Measurements from ENCODE around the gene TUBGCP2.

The TUBGCP2 gene

GRCh38 chr10:133311570-133311969 is 2.9 kb upstream of the TUBGCP2 start:
- no peaks in the 10 kb centered on the region for H3K9me3 Mint-ChIP-seq
- no peak overlapping the region for H3K27ac Mint-ChIP-seq
- peaks cover 10% of the 10 kb centered on the region for H3K36me3 Mint-ChIP-seq
- H3K27me3 Mint-ChIP-seq, result no peaks in the 10 kb centered on the region
- no peak overlapping the region for H3K4me3 Mint-ChIP-seq
- DNase-seq (ENCODE audit: low spot score in 2 of 2) (no peak), ATAC-seq (ENCODE audit: low read depth) (no peak)
- H3K4me1 Mint-ChIP-seq, result peaks cover 15% of the 10 kb centered on the region

- H3K4me1 Mint-ChIP-seq, result peaks cover 18% of the 10 kb centered on the region
- no peaks in the 10 kb centered on the region for H3K9me3 Mint-ChIP-seq
- no peak overlapping the region for H3K27ac Mint-ChIP-seq
- peaks cover 10% of the 10 kb centered on the region for H3K36me3 Mint-ChIP-seq
- no peaks in the 10 kb centered on the region for H3K27me3 Mint-ChIP-seq
- ATAC-seq (ENCODE audit: low read depth) (no peak), DNase-seq (ENCODE audit: low spot score in 2 of 2) (no peak)
- H3K4me3 Mint-ChIP-seq, result no peak overlapping the region
These were observed 2.1 kb upstream of the TUBGCP2 start for GRCh38 chr10:133310789-133311188.

- no peaks in the 10 kb centered on the region for H3K27me3 Mint-ChIP-seq
- peaks cover 22% of the 10 kb centered on the region for H3K4me1 Mint-ChIP-seq
- H3K9me3 Mint-ChIP-seq, result no peaks in the 10 kb centered on the region
- H3K4me3 Mint-ChIP-seq, result no peak overlapping the region
- ATAC-seq (ENCODE audit: low read depth), result no peak
- no peak for DNase-seq (ENCODE audit: low spot score in 2 of 2)
- H3K27ac Mint-ChIP-seq, result no peak overlapping the region
- peaks cover 11% of the 10 kb centered on the region for H3K36me3 Mint-ChIP-seq
These were observed 1.7 kb upstream of the TUBGCP2 start for GRCh38 chr10:133310399-133310755.

GRCh38 chr10:133309720-133310398 is 1.2 kb upstream of the TUBGCP2 start:
- no peak for ATAC-seq (ENCODE audit: low read depth)
- no peak for DNase-seq (ENCODE audit: low spot score in 2 of 2)
- peaks cover 24% of the 10 kb centered on the region for H3K4me1 Mint-ChIP-seq
- no peaks in the 10 kb centered on the region for H3K9me3 Mint-ChIP-seq
- H3K4me3 Mint-ChIP-seq, result peak overlapping the region; percentile 83
- no peak overlapping the region for H3K27ac Mint-ChIP-seq
- H3K36me3 Mint-ChIP-seq, result peaks cover 12% of the 10 kb centered on the region
- no peaks in the 10 kb centered on the region for H3K27me3 Mint-ChIP-seq

GRCh38 chr10:133309100-133309719 is 538 bp upstream of the TUBGCP2 start:
- H3K9me3 Mint-ChIP-seq, result no peaks in the 10 kb centered on the region
- peak in 1 of 2 donors; percentile 96 for DNase-seq (ENCODE audit: low spot score in 2 of 2)
- ATAC-seq (ENCODE audit: low read depth), result peak; percentile 70
- H3K27ac Mint-ChIP-seq, result peak overlapping the region; percentile 100
- peak overlapping the region; percentile 83 for H3K4me3 Mint-ChIP-seq
- H3K4me1 Mint-ChIP-seq, result peaks cover 20% of the 10 kb centered on the region
- H3K27me3 Mint-ChIP-seq, result no peaks in the 10 kb centered on the region
- peaks cover 12% of the 10 kb centered on the region for H3K36me3 Mint-ChIP-seq

- Mint-ChIP-seq H3K27ac (peak overlapping the region; percentile 100), H3K36me3 (peaks cover 12% of the 10 kb centered on the region), H3K9me3 (no peaks in the 10 kb centered on the region), H3K4me1 (peaks cover 18% of the 10 kb centered on the region), H3K4me3 (peak overlapping the region; percentile 98), H3K27me3 (no peaks in the 10 kb centered on the region)
- DNase-seq (ENCODE audit: low spot score in 2 of 2), result peak; percentile 79 to 83
- peak; percentile 44 for ATAC-seq (ENCODE audit: low read depth)
These were observed 774 bp downstream of the TUBGCP2 start for GRCh38 chr10:133307776-133308420.

- H3K36me3 Mint-ChIP-seq, result peaks cover 14% of the 10 kb centered on the region
- H3K4me1 Mint-ChIP-seq, result peaks cover 23% of the 10 kb centered on the region
- peak overlapping the region; percentile 100 for H3K27ac Mint-ChIP-seq
- peak overlapping the region; percentile 98 for H3K4me3 Mint-ChIP-seq
- DNase-seq (ENCODE audit: low spot score in 2 of 2) (no peak), ATAC-seq (ENCODE audit: low read depth) (no peak)
- no peaks in the 10 kb centered on the region for H3K27me3 Mint-ChIP-seq
- no peaks in the 10 kb centered on the region for H3K9me3 Mint-ChIP-seq
These were observed 1.7 kb downstream of the TUBGCP2 start for GRCh38 chr10:133306941-133307379.

- Mint-ChIP-seq H3K4me3 (peak overlapping the region; percentile 8), H3K4me1 (peaks cover 23% of the 10 kb centered on the region), H3K9me3 (no peaks in the 10 kb centered on the region), H3K27ac (peak overlapping the region; percentile 100), H3K27me3 (no peaks in the 10 kb centered on the region), H3K36me3 (peaks cover 13% of the 10 kb centered on the region)
- ATAC-seq (ENCODE audit: low read depth), result no peak
- DNase-seq (ENCODE audit: low spot score in 2 of 2), result no peak
These were observed 2.6 kb downstream of the TUBGCP2 start for GRCh38 chr10:133306097-133306476.

GRCh38 chr10:133303206-133303605 is 5.5 kb downstream of the TUBGCP2 start:
- Mint-ChIP-seq H3K36me3 (peaks cover 30% of the 10 kb centered on the region), H3K4me3 (no peak overlapping the region), H3K9me3 (no peaks in the 10 kb centered on the region), H3K4me1 (peaks cover 23% of the 10 kb centered on the region), H3K27me3 (no peaks in the 10 kb centered on the region), H3K27ac (peak overlapping the region; percentile 51)
- ATAC-seq (ENCODE audit: low read depth) (no peak), DNase-seq (ENCODE audit: low spot score in 2 of 2) (no peak)

- Mint-ChIP-seq H3K4me3 (no peak overlapping the region), H3K36me3 (peaks cover 34% of the 10 kb centered on the region), H3K27ac (no peak overlapping the region)
These were observed 6.4 kb downstream of the TUBGCP2 start for GRCh38 chr10:133302230-133302629.

GRCh38 chr10:133299738-133300137 is 8.9 kb downstream of the TUBGCP2 start:
- peaks cover 35% of the 10 kb centered on the region for H3K36me3 Mint-ChIP-seq
- H3K4me1 Mint-ChIP-seq, result peaks cover 7% of the 10 kb centered on the region
- ATAC-seq (ENCODE audit: low read depth) (no peak), DNase-seq (ENCODE audit: low spot score in 2 of 2) (no peak)
- H3K27ac Mint-ChIP-seq, result no peak overlapping the region
- H3K4me3 Mint-ChIP-seq, result no peak overlapping the region
- H3K9me3 Mint-ChIP-seq, result no peaks in the 10 kb centered on the region
- H3K27me3 Mint-ChIP-seq, result no peaks in the 10 kb centered on the region

More at GRCh38 chr10:133302230-133302629, 6.4 kb downstream of the TUBGCP2 start:
- no peaks in the 10 kb centered on the region for H3K27me3 Mint-ChIP-seq
- H3K4me1 Mint-ChIP-seq, result peaks cover 18% of the 10 kb centered on the region
- DNase-seq (ENCODE audit: low spot score in 2 of 2), result no peak
- no peak for ATAC-seq (ENCODE audit: low read depth)
- H3K9me3 Mint-ChIP-seq, result no peaks in the 10 kb centered on the region

- DNase-seq (ENCODE audit: low spot score in 2 of 2) (no peak), ATAC-seq (ENCODE audit: low read depth) (no peak)
- Mint-ChIP-seq H3K4me3 (no peak overlapping the region), H3K36me3 (peaks cover 38% of the 10 kb centered on the region), H3K27ac (no peak overlapping the region), H3K27me3 (no peaks in the 10 kb centered on the region), H3K4me1 (peaks cover 7% of the 10 kb centered on the region), H3K9me3 (no peaks in the 10 kb centered on the region)
These were observed 9.4 kb downstream of the TUBGCP2 start for GRCh38 chr10:133299224-133299623.

GRCh38 chr10:133298466-133298865 is 10.2 kb downstream of the TUBGCP2 start:
- Mint-ChIP-seq H3K4me3 (no peak overlapping the region), H3K4me1 (peaks cover 5% of the 10 kb centered on the region), H3K27ac (no peak overlapping the region), H3K9me3 (no peaks in the 10 kb centered on the region), H3K36me3 (peaks cover 38% of the 10 kb centered on the region), H3K27me3 (no peaks in the 10 kb centered on the region)
- DNase-seq (ENCODE audit: low spot score in 2 of 2) (no peak), ATAC-seq (ENCODE audit: low read depth) (no peak)

- H3K4me3 Mint-ChIP-seq, result no peak overlapping the region
- ATAC-seq (ENCODE audit: low read depth) (no peak), DNase-seq (ENCODE audit: low spot score in 2 of 2) (no peak)
- no peaks in the 10 kb centered on the region for H3K27me3 Mint-ChIP-seq
- H3K36me3 Mint-ChIP-seq, result peaks cover 35% of the 10 kb centered on the region
- H3K27ac Mint-ChIP-seq, result no peak overlapping the region
- H3K9me3 Mint-ChIP-seq, result no peaks in the 10 kb centered on the region
- peaks cover 2% of the 10 kb centered on the region for H3K4me1 Mint-ChIP-seq
These were observed 11.2 kb downstream of the TUBGCP2 start for GRCh38 chr10:133297504-133297903.

Data from memory B cell (primary cell).